Measurements from ENCODE around the gene INPP4B.

The INPP4B gene

DNA sequence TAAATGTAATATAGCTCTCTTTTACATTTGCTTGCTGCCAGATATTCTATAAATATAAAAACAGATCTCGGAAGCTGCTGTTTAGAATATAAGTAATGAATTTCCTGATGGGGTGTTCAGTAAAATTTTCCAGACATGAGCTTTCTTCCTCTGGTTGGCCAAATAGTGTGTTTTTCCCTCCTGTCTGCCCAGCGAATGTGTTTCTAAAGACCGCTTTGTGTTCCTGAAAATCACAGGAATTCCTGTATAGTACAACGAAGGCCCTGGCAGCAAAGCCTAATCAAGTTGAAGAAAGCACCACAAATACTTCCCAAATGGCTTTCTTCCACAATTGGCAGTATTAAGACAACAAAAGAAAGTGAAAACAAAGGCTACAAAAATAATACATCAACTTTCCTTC lies 494.1 kb downstream of the INPP4B start:
- in situ Hi-C loops (cut with MboI; ENCODE audit: low sequenced_read_pairs, unreplicated experiment) = loop anchor here (25.0 kb wide), 1 partner anchor 485 kb away; the partner anchor contains the start of gene INPP4B
- no peak for DNase-seq (ENCODE audit: low spot score)
- TF ChIP-seq, protein P1, sequence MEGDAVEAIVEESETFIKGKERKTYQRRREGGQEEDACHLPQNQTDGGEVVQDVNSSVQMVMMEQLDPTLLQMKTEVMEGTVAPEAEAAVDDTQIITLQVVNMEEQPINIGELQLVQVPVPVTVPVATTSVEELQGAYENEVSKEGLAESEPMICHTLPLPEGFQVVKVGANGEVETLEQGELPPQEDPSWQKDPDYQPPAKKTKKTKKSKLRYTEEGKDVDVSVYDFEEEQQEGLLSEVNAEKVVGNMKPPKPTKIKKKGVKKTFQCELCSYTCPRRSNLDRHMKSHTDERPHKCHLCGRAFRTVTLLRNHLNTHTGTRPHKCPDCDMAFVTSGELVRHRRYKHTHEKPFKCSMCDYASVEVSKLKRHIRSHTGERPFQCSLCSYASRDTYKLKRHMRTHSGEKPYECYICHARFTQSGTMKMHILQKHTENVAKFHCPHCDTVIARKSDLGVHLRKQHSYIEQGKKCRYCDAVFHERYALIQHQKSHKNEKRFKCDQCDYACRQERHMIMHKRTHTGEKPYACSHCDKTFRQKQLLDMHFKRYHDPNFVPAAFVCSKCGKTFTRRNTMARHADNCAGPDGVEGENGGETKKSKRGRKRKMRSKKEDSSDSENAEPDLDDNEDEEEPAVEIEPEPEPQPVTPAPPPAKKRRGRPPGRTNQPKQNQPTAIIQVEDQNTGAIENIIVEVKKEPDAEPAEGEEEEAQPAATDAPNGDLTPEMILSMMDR (IDR thresholded peaks at IDR 0.05; ENCODE audit: borderline replicate concordance, control extremely low read depth, extremely low read depth, insufficient read depth, missing control alignments) = no peak

DNA sequence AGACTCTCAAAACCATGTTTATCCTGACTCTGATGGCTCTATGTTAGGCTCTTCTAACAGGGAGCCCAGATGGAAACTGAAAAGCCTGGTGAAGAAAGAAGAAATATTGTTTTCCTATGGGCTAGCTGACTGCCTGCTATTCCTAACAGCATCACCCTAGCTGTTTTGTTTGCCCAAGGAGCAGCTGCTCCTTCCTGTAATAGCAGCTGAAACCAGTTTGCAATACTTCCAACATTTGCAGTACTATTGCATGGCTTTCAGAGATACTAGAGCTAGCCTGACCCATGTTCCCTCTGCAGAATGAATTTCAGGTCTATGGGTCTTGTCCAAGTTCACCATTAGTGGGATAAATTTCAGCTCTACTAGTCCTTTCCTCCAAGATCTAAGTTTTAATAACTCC lies 495.2 kb downstream of the INPP4B start:
- TF ChIP-seq, protein P1 (IDR thresholded peaks at IDR 0.05; ENCODE audit: borderline replicate concordance, control extremely low read depth, extremely low read depth, insufficient read depth, missing control alignments) = no peak
- DNase-seq (ENCODE audit: low spot score) = no peak
- in situ Hi-C loops (cut with MboI; ENCODE audit: low sequenced_read_pairs, unreplicated experiment) = loop anchor here (25.0 kb wide), 1 partner anchor 486 kb away; the partner anchor contains the start of gene INPP4B

DNA sequence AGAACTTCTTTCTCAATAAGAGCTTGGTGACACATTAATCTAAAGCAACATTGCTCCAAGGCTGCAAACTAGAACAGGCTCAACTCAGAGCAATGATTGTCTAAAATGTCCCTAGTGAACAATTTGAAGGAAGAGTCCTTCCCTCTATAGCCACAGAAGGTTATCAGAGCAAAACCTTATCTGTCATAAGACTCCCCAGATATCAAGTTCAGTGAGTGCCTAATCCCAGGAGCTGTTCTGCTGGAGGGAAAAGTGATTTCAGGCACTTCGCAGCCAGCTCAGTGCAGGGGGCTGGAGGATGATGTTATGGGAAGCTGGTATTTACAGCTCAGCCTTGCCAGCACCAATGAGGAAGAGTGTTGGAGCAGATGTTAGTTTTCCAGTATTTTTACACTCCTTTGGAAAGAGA lies 497.5 kb downstream of the INPP4B start:
- DNase-seq (ENCODE audit: low spot score) = no peak
- in situ Hi-C loops (cut with MboI; ENCODE audit: low sequenced_read_pairs, unreplicated experiment) = no loop called here

DNA sequence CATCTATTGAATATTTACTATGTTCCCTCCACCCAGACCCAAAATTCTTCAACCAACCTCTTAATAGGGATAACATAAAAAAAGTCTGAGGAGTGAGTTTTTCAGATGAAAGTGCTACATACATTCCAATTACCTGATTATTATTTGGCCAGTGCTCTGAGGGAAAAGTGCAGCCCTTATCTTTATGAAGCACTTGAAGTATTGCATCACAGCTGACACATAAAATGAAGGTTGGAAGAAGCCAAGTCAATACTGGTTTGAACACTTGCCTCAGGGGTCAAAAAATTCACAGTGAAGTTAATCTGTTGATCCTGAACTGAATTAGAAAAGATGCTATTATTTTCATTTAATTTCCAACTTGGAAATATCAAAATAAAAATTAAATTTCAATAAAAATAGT lies 498.9 kb downstream of the INPP4B start:
- DNase-seq (ENCODE audit: low spot score) = no peak
- TF ChIP-seq, protein P1 (IDR thresholded peaks at IDR 0.05; ENCODE audit: borderline replicate concordance, control extremely low read depth, extremely low read depth, insufficient read depth, missing control alignments) = no peak
- in situ Hi-C loops (cut with MboI; ENCODE audit: low sequenced_read_pairs, unreplicated experiment) = no loop called here

More for the DNA sequence above, 497.5 kb downstream of the INPP4B start:
- TF ChIP-seq, protein P1 (IDR thresholded peaks at IDR 0.05; ENCODE audit: borderline replicate concordance, control extremely low read depth, extremely low read depth, insufficient read depth, missing control alignments) = no peak

DNA sequence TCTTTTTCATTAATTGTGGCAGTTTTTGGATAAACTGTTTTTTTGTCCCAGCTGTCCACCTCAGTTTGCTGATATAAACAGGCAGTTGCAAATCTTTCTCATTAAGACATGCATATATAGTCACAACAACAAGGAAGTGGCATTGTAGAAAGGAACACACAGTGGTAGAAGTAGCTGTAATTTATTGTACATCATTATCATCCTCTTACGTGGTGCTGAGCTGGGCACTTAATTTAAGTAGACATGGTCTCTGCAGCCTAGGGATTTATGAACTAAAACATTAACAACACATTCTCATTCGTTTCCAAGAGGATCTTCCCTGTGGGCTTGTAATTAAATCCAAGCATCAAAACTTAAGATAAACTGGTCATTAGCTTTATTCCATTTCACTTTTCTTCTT lies 500.2 kb downstream of the INPP4B start:
- in situ Hi-C loops (cut with MboI; ENCODE audit: low sequenced_read_pairs, unreplicated experiment) = no loop called here
- TF ChIP-seq, protein P1 (IDR thresholded peaks at IDR 0.05; ENCODE audit: borderline replicate concordance, control extremely low read depth, extremely low read depth, insufficient read depth, missing control alignments) = no peak

DNA sequence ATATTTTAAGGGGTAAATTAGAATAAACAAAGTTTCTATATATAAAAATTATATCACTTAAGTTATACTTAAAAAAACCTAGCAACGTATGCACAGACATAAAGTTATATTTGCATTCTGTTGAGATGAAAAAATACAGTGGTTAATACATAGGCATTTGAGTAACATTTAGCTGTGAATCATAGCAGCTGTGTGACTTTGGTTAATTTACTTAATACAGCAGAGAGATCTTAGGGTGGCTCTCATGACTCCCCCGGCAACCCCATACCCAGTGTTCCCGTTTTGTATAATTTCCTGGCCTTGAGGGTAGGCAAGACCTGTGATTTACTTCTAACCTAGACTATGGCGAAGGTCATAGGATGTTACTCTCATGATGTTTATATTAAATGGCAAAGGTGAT lies 504.8 kb downstream of the INPP4B start:
- no peak for DNase-seq (ENCODE audit: low spot score)
- TF ChIP-seq, protein P1 (IDR thresholded peaks at IDR 0.05; ENCODE audit: borderline replicate concordance, control extremely low read depth, extremely low read depth, insufficient read depth, missing control alignments) = no peak
- in situ Hi-C loops (cut with MboI; ENCODE audit: low sequenced_read_pairs, unreplicated experiment) = no loop called here

More for the DNA sequence above, 500.2 kb downstream of the INPP4B start:
- DNase-seq (ENCODE audit: low spot score) = no peak
